K562 (cell line): Measurements from ENCODE around the gene VGLL4. TPM values are rescaled to one million over a fixed set of nuclear protein-coding genes. Genes with fewer than 3 reads are reported as not detected.

Experiments
- ATAC-seq: fragments of 200-7000 bp; cut with Tn5 transposase; 3 replicates; pipeline ENCODE4 v1.9.1; 2020; ENCODE audit warnings: moderate library complexity
- BruUV-seq: library from RNA; stranded (reverse); fragments of 400-500 nt; replicated peaks from 2 replicates; lab custom pipeline; 2021; lab: Mats Ljungman, UMichigan
- CTCF ChIA-PET: fragments of 300-600 bp; formaldehyde crosslinking; extraction: SDS; loops from one replicate; lab custom pipeline; 2021; ENCODE audit warnings: low intra/inter-chr PET ratio; lab: Yijun Ruan, JAX
- POLR2A ChIA-PET: fragments of 300-600, 350-650 bp; sonication (Branson Sonifier 250); formaldehyde crosslinking; extraction: SDS; loops from one replicate; lab custom pipeline; 2021; ENCODE audit warnings: antibody characterized with exemption, inconsistent platforms; lab: Yijun Ruan, JAX
- DNase-seq, 4 experiments: peaks; one replicate each; pipeline versions ENCODE4 v3.0.0 to v3.0.0-alpha.2; 2011 to 2018; ENCODE audit warnings: low spot score in 3 of 4, mixed read lengths in 3 of 4; ENCODE audit errors: extremely low read depth in 1 of 4
- FAIRE-seq: peaks from 2 replicates; lab custom pipeline; 2011; peaks lifted over from hg19 to GRCh38; lab: Jason Lieb, UNC
- H2AFZ ChIP-seq: 2 replicates; pipeline ENCODE4 v1.6.0; 2011; ENCODE audit warnings: low read depth, low read length, control low read depth, inconsistent platforms
- H3K27ac ChIP-seq: fragments of 200-600 bp; 3 replicates; pipeline ENCODE4 v1.8.0; 2011; ENCODE audit warnings: low read depth, mild to moderate bottlenecking, control low read depth, inconsistent platforms, low read length, moderate library complexity, mixed read lengths; ENCODE audit errors: extremely low read depth
- H3K27me3 ChIP-seq, 2 experiments: fragments of 300-600 bp in 1 of 2; 2 replicates in 1 of 2; 3 replicates in 1 of 2; pipeline versions ENCODE4 v1.6.0 to v1.8.0; 2011; ENCODE audit warnings: inconsistent platforms in 2 of 2, low read length in 2 of 2, mild to moderate bottlenecking in 1 of 2, mixed read lengths in 1 of 2, moderate library complexity in 1 of 2; ENCODE audit not compliant: control insufficient read depth in 2 of 2, insufficient read depth in 2 of 2
- H3K36me3 ChIP-seq: fragments of 300-600 bp; 3 replicates; pipeline ENCODE4 v1.8.0; 2011; ENCODE audit warnings: mild to moderate bottlenecking, low read length, inconsistent platforms; ENCODE audit not compliant: control insufficient read depth, insufficient read depth
- H3K4me1 ChIP-seq, 2 experiments: fragments of 200-600 bp in 1 of 2; replicated peaks in 1 of 2; 2 replicates in 1 of 2; 3 replicates in 1 of 2; pipeline versions ENCODE4 v1.5.1 to v1.8.0; 2011; ENCODE audit warnings: inconsistent platforms in 2 of 2, low read length in 2 of 2, mild to moderate bottlenecking in 1 of 2, mixed read lengths in 1 of 2, moderate library complexity in 1 of 2; ENCODE audit not compliant: control insufficient read depth in 2 of 2, insufficient read depth in 2 of 2
- H3K4me2 ChIP-seq: 2 replicates; pipeline ENCODE4 v1.6.1; 2011; ENCODE audit warnings: low read length, control low read depth, inconsistent platforms, mixed read lengths; ENCODE audit not compliant: insufficient read depth
- H3K4me3 ChIP-seq: fragments of 200-600 bp; sonication (generic), shearing (Covaris generic); 2 replicates; pipeline ENCODE4 v1.5.1; 2016; ENCODE audit warnings: control low read depth, inconsistent platforms
- H3K79me2 ChIP-seq: fragments of 200-600 bp; 3 replicates; pipeline ENCODE4 v1.8.0; 2011; ENCODE audit warnings: low read length, inconsistent platforms; ENCODE audit not compliant: control insufficient read depth, insufficient read depth
- H3K9ac ChIP-seq, 2 experiments: 2 replicates each; pipeline versions ENCODE4 v1.6.0 to v1.6.1; 2011; ENCODE audit warnings: low read depth in 2 of 2, low read length in 2 of 2, control low read depth in 1 of 2, inconsistent platforms in 1 of 2, mild to moderate bottlenecking in 1 of 2, mixed read lengths in 1 of 2; ENCODE audit not compliant: insufficient read depth in 1 of 2
- H3K9me1 ChIP-seq: one replicate; pipeline ENCODE4 v1.6.0; 2011; ENCODE audit warnings: inconsistent platforms, mild to moderate bottlenecking, low read length, moderate library complexity; ENCODE audit not compliant: control insufficient read depth, insufficient read depth
- H3K9me3 ChIP-seq: replicated peaks from 2 replicates; pipeline ENCODE4 v1.5.1; 2011; ENCODE audit warnings: low read depth, low read length, inconsistent platforms; ENCODE audit not compliant: control insufficient read depth, insufficient read depth
- H4K20me1 ChIP-seq: replicated peaks from 2 replicates; pipeline ENCODE4 v1.6.1; 2011; ENCODE audit warnings: low read length, inconsistent platforms, mixed read lengths; ENCODE audit not compliant: control insufficient read depth, insufficient read depth
- DIDO1 ChIP-seq: fragments of 450-650 bp; IDR thresholded peaks from 2 replicates; pipeline ENCODE4 v1.6.1; 2016; ENCODE audit warnings: low read depth, missing biosample characterization, missing genetic modification characterization
- EGR1 ChIP-seq: fragments of 450-650 bp; conservative IDR thresholded peaks from 2 replicates; pipeline ENCODE4 v1.6.1; 2017; ENCODE audit warnings: mild to moderate bottlenecking
- FIP1L1 ChIP-seq: fragments of 200-400 bp; formaldehyde crosslinking; IDR thresholded peaks from 2 replicates; pipeline ENCODE4 v1.6.1; 2018; ENCODE audit warnings: mild to moderate bottlenecking, low read depth, low read length; ENCODE audit not compliant: poor library complexity, severe bottlenecking
- GATAD2A ChIP-seq: fragments of 450-650 bp; IDR thresholded peaks from 2 replicates; pipeline ENCODE4 v1.6.1; 2017
- GTF2F1 ChIP-seq: IDR thresholded peaks from 2 replicates; pipeline ENCODE4 v1.6.1; 2011; ENCODE audit warnings: low read depth, low read length, improper control_type of control experiment
- HDAC3 ChIP-seq: fragments of 450-650 bp; IDR thresholded peaks from 2 replicates; pipeline ENCODE4 v1.6.1; 2018; ENCODE audit warnings: borderline replicate concordance, mild to moderate bottlenecking, moderate library complexity; ENCODE audit not compliant: partially characterized antibody
- NFIC ChIP-seq: fragments of 450-650 bp; IDR thresholded peaks from 2 replicates; pipeline ENCODE4 v1.6.1; 2017; ENCODE audit warnings: mild to moderate bottlenecking, inconsistent platforms
- POLR2A ChIP-seq: fragments of 450-650 bp; conservative IDR thresholded peaks from 2 replicates; pipeline ENCODE4 v1.6.1; 2016
- POLR2H ChIP-seq: IDR thresholded peaks from 2 replicates; pipeline ENCODE4 v1.6.1; 2016; ENCODE audit warnings: missing genetic modification characterization, low read depth, mild to moderate bottlenecking, control low read depth, missing compliant biosample characterization, moderate library complexity
- SIRT6 ChIP-seq: IDR thresholded peaks from one replicate; pipeline ENCODE4 v1.6.1; 2012; ENCODE audit warnings: low read depth, mild to moderate bottlenecking, control low read depth, inconsistent platforms, low read length, moderate library complexity
- TBL1XR1 ChIP-seq, 2 experiments: IDR thresholded peaks; 2 replicates each; pipeline ENCODE4 v1.6.1; 2012; ENCODE audit warnings: improper control_type of control experiment in 2 of 2, low read length in 2 of 2, mild to moderate bottlenecking in 1 of 2
- ZNF384 ChIP-seq: IDR thresholded peaks from 2 replicates; pipeline ENCODE4 v1.6.1; 2012; ENCODE audit warnings: low read depth, low read length, improper control_type of control experiment
- ZNF695 ChIP-seq: fragments of 450-650 bp; formaldehyde crosslinking; IDR thresholded peaks from 2 replicates; pipeline ENCODE4 v1.4.0; 2020; ENCODE audit warnings: mild to moderate bottlenecking, moderate library complexity
- ZNF778 ChIP-seq: fragments of 450-650 bp; formaldehyde crosslinking; IDR thresholded peaks from 2 replicates; pipeline ENCODE4 v1.4.0; 2020; ENCODE audit warnings: mild to moderate bottlenecking, moderate library complexity
- WGBS: fragments of 100-300 bp; shearing (Covaris generic); methylation state at CpG from one replicate; pipeline ENCODE4 v1.1.6; 2016; ENCODE audit warnings: low coverage, mixed read lengths; ENCODE audit not compliant: insufficient coverage; ENCODE audit errors: missing lambda C conversion rate; 5-methylcytosine and 5-hydroxymethylcytosine counted together
- in situ Hi-C: fragments of 300-500 bp; cut with MboI; formaldehyde crosslinking; loops from 4 replicates; pipeline ENCODE4 v1.15.0; 2018; ENCODE audit warnings: inconsistent platforms, mixed read lengths
- intact Hi-C: fragments of 100-400 bp; cut with micrococcal nuclease; formaldehyde crosslinking; loops from 2 replicates; pipeline ENCODE4 v1.14.2; 2022
- polyA plus RNA-seq, 8 experiments: library from polyadenylated mRNA; depleted of rRNA in 4 of 8; stranded (reverse) in 5 of 8; unstranded in 3 of 8; fragments of >200 nt; fragmentation: Nextera tagmentation in 2 of 8; fragmentation: Illumina TruSeq in 1 of 8; extraction: Ambion mirVana in 2 of 8; extraction: Trizol in 1 of 8; gene quantifications; 2 replicates each; pipeline versions ENCODE4 v1.2.1 to v1.2.3, GENCODE V29; 2011 to 2014; ENCODE audit warnings: inconsistent platforms in 1 of 8, missing spikeins in 1 of 8
- total RNA-seq, 7 experiments: library from RNA; depleted of rRNA in 6 of 7; stranded (reverse); fragments of >200 nt in 6 of 7; fragmentation: Illumina TruSeq in 2 of 7; extraction: Trizol in 2 of 7; gene quantifications; 2 replicates each; pipeline versions ENCODE4 v1.2.1 to v1.2.3, GENCODE V29; 2011 to 2021; ENCODE audit warnings: low replicate concordance in 1 of 7
- TF ChIP-seq, protein P1 (sequence below): sonication (generic); formaldehyde crosslinking; IDR thresholded peaks from 2 replicates; pipeline ENCODE4 v1.8.0; 2022; ENCODE audit warnings: mild to moderate bottlenecking, low read depth, missing genetic modification reagents
- TF ChIP-seq, protein P2 (sequence below): fragments of 450-650 bp; formaldehyde crosslinking; IDR thresholded peaks from 2 replicates; pipeline ENCODE4 v1.4.0; 2022; ENCODE audit warnings: missing genetic modification characterization

The VGLL4 gene
- total and polyA plus RNA-seq, 9 of the 15 experiments (the other 6 are each of a cell fraction or from before 2014, with no cell fraction given), result 0.27 to 10.9 (median 8.6) TPM

DNA sequence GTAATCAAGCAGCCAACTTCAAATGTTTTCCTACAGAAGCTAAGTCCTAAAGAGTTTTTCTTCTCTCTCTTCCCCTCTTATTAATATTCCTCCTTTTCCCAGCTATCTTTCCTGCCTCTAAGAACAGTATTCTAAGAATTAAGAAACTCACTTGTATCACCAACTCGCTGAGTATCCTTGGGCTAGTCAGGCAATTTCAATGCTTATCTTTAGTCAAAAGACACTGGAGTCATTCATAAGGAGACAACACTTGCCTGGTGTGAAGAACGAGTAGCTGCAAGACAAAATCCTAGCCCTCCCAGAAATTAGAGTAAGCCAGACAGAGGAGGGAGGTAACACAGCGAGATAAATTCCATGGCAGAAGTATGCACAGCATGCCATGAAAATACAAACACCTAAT lies 10.7 kb downstream of the VGLL4 start:
- Histone ChIP-seq H3K4me2 (no peak overlapping the region), H3K36me3 (no peaks in the 10 kb centered on the region), H4K20me1 (peaks cover 11% of the 10 kb centered on the region), H3K79me2 (peaks cover 49% of the 10 kb centered on the region), H2AFZ (no peak overlapping the region), H3K4me1 (peaks cover 0 to 30% of the 10 kb centered on the region in 2 experiments; a peak in 3 of 5 replicates), H3K4me3 (no peak overlapping the region), H3K9ac (no peak overlapping the region), H3K9me1 (no peaks in the 10 kb centered on the region), H3K27me3 (0 out of 5 replicates have a peak, but pooled peaks cover 0 to 10% of the 10 kb centered on the region in 2 experiments), H3K9me3 (no peaks in the 10 kb centered on the region), H3K27ac (no peak overlapping the region)
- FAIRE-seq (no peak), ATAC-seq (no peak; the same call in 2 of the 3 replicates), DNase-seq (no peak)
- in situ Hi-C loops (no loop called here), intact Hi-C loops (no loop called here)
- BruUV-seq, result no TSS peak
- POLR2A ChIA-PET, result interaction anchor here (0.6 to 1.3 kb wide), 2 partner anchors 11 to 763 kb away, joined by 3 to 4 read pairs; partner anchors contain the start of gene VGLL4
- 3% methylated on average over 3 of the region's 3 CpGs for WGBS
- TF ChIP-seq, protein P1, sequence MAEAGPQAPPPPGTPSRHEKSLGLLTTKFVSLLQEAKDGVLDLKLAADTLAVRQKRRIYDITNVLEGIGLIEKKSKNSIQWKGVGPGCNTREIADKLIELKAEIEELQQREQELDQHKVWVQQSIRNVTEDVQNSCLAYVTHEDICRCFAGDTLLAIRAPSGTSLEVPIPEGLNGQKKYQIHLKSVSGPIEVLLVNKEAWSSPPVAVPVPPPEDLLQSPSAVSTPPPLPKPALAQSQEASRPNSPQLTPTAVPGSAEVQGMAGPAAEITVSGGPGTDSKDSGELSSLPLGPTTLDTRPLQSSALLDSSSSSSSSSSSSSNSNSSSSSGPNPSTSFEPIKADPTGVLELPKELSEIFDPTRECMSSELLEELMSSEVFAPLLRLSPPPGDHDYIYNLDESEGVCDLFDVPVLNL (CRISPR knock-in tag), result no peak
- TF ChIP-seq, protein P2, sequence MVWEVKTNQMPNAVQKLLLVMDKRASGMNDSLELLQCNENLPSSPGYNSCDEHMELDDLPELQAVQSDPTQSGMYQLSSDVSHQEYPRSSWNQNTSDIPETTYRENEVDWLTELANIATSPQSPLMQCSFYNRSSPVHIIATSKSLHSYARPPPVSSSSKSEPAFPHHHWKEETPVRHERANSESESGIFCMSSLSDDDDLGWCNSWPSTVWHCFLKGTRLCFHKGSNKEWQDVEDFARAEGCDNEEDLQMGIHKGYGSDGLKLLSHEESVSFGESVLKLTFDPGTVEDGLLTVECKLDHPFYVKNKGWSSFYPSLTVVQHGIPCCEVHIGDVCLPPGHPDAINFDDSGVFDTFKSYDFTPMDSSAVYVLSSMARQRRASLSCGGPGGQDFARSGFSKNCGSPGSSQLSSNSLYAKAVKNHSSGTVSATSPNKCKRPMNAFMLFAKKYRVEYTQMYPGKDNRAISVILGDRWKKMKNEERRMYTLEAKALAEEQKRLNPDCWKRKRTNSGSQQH, result no peak
- TF ChIP-seq SIRT6 (no peak), POLR2A (no peak), TBL1XR1 (IDR thresholded peaks at IDR 0.05; ENCODE audit: low read length in 2 of 2) (no peak), GTF2F1 (no peak), HDAC3 (no peak), FIP1L1 (no peak), NFIC (no peak), ZNF384 (no peak), GATAD2A (no peak), DIDO1 (tag) (no peak), EGR1 (no peak), ZNF695 (CRISPR knock-in tag) (no peak), POLR2H (tag) (no peak), ZNF778 (CRISPR knock-in tag) (no peak)
- CTCF ChIA-PET, result no interaction called here
